GM19240 (cell line): ENCODE data around the gene CHTF8.

Experiments used
- DNase-seq: peaks from one replicate; pipeline ENCODE4 v3.0.0; 2011; ENCODE audit warnings: low spot score; ENCODE audit not compliant: insufficient read length

CHTF8 gene

DNA sequence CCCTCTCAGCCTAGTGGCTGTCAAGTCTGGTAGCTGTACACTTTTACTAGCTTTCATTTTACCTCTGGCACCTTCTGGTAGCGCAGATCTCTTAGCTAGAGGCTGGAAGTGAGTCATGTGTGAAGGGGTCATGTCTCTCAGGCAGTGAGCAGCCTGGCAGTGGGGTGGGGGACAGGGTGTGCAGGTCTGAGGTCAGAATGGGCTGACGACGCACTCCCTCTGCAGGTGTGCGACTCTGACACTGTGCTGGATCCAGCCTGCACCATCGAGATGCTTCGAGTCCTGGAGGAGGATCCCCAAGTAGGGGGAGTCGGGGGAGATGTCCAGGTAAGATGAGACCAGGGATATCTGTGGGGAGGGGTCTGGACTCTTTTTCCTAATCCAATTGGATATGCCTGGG lies 19.2 kb downstream of the CHTF8 start:
- DNase-seq, result no peak

DNA sequence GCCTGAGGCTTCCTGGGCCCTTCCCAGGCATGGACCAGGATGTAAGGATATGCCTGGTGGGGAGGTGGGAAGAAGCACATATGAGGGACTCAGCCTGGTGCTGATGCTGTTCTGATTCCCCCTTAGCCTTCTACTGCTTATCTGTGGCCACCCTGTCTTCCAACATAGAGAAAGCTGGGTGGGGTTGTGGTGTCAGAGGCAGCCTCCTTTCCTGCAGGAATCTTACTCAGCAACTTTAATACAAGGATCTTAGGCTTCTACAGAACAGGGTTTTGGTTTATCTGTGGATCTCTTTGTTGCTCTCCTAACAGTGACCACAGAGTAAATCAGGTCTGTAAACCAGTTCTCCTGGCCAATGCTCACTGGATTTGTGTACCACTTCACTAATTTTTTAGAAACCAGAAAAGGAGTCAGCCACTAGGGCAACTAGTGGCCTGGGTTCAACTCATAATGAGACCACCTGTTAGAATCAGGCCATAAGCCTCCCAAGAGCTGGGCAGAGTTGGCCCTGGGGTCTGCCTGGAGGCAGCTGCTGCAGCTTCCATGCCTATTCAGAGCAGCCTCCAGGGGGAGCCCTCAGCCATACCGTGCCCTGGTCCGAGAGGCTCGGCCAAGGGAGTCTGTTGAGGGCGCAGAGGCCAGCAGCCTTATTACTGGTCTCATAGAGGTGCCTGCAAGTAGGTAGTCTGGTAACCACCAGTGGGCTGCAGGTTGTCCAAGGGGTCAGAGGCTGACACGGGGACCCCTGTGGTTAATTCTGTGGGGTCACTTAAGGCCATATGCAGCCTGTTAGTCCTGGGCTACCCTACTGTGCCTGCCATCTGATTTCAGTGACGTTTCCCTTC lies 19.9 kb downstream of the CHTF8 start:
- DNase-seq, result peak; percentile 81

DNA sequence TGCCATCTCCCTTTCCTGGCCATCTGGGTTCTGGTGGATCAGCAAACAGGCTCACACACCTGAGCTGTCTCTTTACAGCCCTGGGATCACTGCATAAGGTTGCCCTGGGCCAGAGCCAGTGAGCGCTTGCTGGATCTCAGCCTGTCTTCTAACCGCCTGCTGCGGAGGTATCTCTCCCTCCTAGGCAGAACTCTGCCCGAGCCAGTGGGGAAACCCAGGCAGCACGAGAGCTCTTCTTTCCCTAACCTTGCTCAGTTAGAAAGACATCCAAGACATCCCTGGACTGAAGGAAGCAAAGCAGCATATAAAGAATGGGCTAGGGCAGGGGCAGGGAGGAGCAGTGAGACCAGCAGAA lies 20.5 kb downstream of the CHTF8 start:
- DNase-seq, result no peak

- no peak for DNase-seq
Observed at GRCh38 chr16:69111216-69111875, 21.0 kb downstream of the CHTF8 start.

- DNase-seq, result no peak
Observed at GRCh38 chr16:69110406-69110805, 22.0 kb downstream of the CHTF8 start.

GRCh38 chr16:69109486-69110270 lies 22.7 kb downstream of the CHTF8 start:
- no peak for DNase-seq

DNA sequence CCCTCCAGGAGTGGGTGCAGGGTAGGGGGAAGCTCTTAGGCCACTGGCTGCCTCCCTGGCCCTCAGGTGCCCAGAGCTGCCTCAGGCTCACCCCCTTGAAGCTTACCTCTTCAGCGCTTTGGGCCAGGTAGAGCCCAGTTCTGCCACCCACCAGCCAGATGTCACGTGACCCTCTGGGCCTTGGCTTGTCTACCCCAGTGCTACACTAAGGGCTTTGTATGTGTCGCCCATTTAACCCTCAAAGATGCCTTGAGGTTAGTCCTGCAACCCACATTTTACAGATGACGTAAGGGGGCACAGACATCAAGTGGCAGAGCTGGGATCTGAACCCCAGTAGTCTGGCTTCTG lies 23.5 kb downstream of the CHTF8 start:
- DNase-seq, result no peak

GRCh38 chr16:69108064-69108904 lies 24.1 kb downstream of the CHTF8 start:
- no peak for DNase-seq

GRCh38 chr16:69107316-69107962 lies 24.9 kb downstream of the CHTF8 start:
- no peak for DNase-seq

- no peak for DNase-seq
Observed at GRCh38 chr16:69106491-69107315, 25.7 kb downstream of the CHTF8 start.

DNA sequence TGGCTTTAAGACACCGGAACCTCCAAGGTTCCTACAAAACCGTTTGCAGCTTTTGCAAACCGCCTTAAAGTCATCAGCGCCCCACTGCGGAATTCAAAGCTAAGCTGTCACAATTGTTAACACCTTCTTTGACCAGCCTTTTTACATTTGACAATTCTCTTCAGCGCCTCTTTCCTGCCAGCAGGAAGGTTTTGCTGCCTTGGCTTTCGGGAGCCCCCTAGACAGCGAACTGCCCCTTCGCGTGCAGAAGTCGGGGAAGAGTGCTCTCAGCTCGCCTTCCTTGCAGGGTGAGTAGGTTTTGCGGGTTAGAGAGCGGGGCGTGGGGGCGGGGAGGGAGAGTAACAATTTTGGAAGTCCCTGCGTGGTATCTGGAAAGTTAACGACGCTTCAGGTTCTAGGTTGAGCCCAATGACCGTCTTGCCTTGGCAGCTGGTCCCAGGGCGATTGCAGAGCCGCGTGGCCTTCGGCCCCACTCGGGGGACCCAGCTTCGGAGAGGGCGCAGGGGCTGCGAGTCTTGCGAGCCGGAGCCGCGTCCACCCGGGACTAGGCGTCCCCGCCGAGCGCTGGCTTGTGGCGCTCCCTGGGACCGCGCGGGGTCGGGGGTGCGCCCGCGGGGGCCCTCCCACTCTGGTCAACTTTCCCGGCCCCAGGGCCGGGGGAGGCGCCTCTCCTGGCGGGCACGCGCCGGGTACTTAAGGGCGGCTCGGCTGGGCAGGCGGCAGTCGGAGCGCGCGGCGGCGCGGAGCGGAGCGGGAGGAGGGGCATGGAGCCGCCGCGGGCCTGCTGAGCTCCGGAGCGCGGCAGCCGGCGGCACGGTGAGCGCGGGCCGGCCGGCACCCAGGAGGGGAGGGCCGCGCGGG lies 26.7 kb downstream of the CHTF8 start, which contains the start of gene HAS3:
HAS3 (plus strand) TSS at position 153 of the 861 bp plus-strand sequence. CDS start 3,743 bp downstream, outside the sequence.
- DNase-seq, result peak; percentile 32

- DNase-seq, result no peak
Observed at GRCh38 chr16:69100071-69100691, 32.2 kb downstream of the CHTF8 start.

GRCh38 chr16:69095193-69095592 lies 37.2 kb downstream of the CHTF8 start:
- no peak for DNase-seq

- DNase-seq, result no peak
Observed at GRCh38 chr16:69094501-69094900, 37.9 kb downstream of the CHTF8 start.

DNA sequence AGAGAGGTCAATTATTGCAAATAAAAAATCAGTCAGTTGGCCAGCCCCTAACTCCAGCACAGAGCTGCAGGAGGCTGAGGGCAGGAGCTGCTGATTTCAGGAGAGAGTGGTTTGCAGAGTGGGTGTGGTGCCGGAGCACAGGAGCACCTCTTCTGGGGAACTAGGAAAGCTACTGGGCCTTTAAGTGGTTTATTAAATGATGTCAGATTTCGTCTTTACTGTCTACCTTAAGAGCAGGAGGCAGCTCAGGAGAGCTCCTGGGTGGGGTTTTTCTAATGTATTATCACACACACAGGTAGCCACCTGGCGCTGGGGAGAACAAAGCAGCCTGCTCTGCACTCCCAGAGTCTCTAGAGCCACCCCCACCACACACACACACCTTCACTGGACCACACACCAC lies 38.4 kb downstream of the CHTF8 start:
- DNase-seq, result no peak

GRCh38 chr16:69089091-69089910 lies 43.1 kb downstream of the CHTF8 start:
- DNase-seq, result no peak

DNA sequence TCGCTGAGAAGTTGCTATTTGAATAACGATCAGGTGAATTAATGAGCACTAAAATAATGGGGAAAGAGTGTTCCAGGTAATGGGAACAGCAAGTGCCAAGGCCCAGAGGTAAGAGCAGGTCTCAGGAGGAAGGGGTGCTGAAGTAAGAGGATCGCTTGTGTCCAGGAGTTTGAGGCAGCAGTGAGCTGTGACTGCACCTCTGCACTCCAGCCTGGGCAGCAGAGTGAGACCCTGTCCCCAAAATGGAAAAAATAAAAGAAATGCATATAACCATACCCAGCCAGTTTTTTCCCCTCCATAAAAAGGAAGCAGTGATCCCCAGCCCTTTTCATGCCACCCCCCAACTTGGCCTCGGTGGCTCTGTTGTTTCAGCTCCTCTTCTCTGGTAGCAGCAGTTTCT lies 43.7 kb downstream of the CHTF8 start:
- DNase-seq, result no peak

- DNase-seq, result no peak
Observed at GRCh38 chr16:69087161-69087581, 45.2 kb downstream of the CHTF8 start.
